ENCODE data around the gene TRMT2A.

Gene TRMT2A

DNA sequence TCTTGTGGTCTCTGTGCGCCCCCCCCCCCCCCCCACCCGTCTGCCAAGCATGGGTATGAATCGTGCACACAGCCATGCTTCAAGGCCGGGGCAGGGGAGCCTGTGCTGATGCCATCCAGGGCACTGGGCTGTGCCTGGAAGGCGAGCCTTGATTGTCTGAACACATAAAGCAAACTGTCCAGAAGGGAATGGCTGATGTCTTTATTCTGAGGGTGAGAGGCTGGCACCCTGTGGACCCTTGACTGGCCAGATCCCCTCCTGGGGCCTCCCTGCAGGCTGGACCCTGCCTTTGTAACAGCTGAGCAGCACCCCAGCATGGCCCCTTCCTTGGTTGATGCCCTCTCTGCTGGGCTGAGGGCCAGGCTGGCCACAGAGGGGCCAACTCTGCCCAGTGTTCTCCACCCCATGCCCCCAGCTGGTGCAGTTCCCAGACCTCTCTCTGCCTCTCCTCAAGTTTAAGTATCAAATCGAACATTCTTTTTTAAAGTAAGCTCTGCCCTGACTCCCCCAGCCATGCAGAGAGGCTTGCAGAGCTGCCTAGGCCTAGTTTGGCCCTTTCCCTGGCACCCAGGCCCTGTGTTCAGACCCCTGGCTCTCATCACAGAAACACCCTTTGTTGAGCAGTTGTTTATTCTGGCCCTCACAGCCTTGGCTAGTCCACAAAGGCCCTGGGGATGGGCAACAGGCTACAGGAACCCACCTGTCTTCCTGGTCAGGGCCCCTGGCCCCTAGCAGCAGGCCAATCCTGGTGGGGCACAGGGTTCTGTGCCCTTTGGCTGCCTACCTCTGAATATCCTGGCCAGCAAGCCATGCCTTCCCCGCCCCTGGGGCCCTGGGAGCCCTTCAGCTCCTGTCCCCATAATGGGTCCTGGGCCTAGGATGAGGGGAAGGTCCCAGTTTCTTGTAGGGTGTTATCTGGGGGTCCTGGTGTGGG is 5.1 kb downstream of the TRMT2A start:
- H3K9me2 ChIP-seq (replicated peaks; ENCODE audit: insufficient read depth, low read length), result no peaks in the 10 kb centered on the region
- H3K79me2 ChIP-seq (ENCODE audit: low read length), result peaks cover 53% of the 10 kb centered on the region
- H4K20me1 ChIP-seq (ENCODE audit: insufficient read depth, low read length), result no peaks in the 10 kb centered on the region
- no peak overlapping the region for H3K9ac ChIP-seq (ENCODE audit: low read length)
- H3K36me3 ChIP-seq (replicated peaks; ENCODE audit: insufficient read depth, low read length), result peaks cover 3% of the 10 kb centered on the region
- no peak overlapping the region for H3K27ac ChIP-seq (ENCODE audit: low read length)
- H3K27me3 ChIP-seq (replicated peaks; ENCODE audit: insufficient read depth, low read length), result no peaks in the 10 kb centered on the region
- H3F3A ChIP-seq (ENCODE audit: insufficient read depth, low read length), result peaks cover 23% of the 10 kb centered on the region
- peaks cover 8% of the 10 kb centered on the region; the same call in 1 of the 2 replicates for H3K4me1 ChIP-seq (ENCODE audit: low read length)
- DNase-seq, result no peak
- no peak overlapping the region for H2AFZ ChIP-seq (ENCODE audit: low read length)
- TF ChIP-seq CTCF (IDR thresholded peaks at IDR 0.05; ENCODE audit: low read length) (no peak), EZH2phosphoT487 (IDR thresholded peaks at IDR 0.05; ENCODE audit: low read length) (no peak), EZH2 (optimal IDR thresholded peaks at IDR 0.05; ENCODE audit: low read depth, low read length) (no peak)
- H3K4me3 ChIP-seq (ENCODE audit: low read length), result no peak overlapping the region
- H3K4me2 ChIP-seq (ENCODE audit: low read depth, low read length), result no peak overlapping the region
- no peaks in the 10 kb centered on the region for H3K9me3 ChIP-seq (replicated peaks; ENCODE audit: insufficient read depth, low read length)

DNA sequence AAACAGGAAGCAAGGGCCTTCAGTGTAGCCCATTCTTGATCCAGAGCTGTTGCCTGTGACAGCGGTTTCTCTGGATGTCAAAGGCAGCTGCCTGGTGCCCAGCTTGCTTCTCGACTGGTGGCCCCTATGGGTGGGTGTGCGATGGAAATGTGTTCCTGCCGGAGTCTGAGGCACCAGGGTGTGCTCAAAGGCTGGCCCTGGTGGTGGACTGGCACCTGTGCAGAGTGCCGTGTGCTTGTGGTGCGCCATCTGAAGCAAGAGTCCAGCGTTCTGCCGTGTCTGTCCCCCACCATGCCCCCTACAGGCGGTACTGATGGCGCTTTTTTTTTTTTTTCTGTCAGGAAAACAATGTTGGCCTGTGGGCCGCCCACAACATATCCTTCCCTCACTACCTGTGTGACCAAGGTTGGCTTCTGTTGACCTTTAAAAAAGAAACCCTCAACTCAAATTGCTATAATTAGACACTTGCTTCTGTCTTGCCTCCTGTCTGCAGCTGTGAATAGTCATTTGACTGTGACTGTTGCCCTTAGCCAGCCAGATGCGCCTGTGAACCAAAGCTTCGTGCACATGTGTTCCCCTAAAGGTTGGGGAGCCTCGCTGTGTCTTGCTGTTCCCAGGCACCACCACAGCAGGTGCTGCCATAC is 5.9 kb downstream of the TRMT2A start:
- no peak overlapping the region for H3K4me3 ChIP-seq (ENCODE audit: low read length)
- no peak overlapping the region for H3K27ac ChIP-seq (ENCODE audit: low read length)
- H3K9me3 ChIP-seq (replicated peaks; ENCODE audit: insufficient read depth, low read length), result no peaks in the 10 kb centered on the region
- peaks cover 3% of the 10 kb centered on the region for H3K36me3 ChIP-seq (replicated peaks; ENCODE audit: insufficient read depth, low read length)
- peaks cover 23% of the 10 kb centered on the region for H3F3A ChIP-seq (ENCODE audit: insufficient read depth, low read length)
- no peak for TF ChIP-seq EZH2phosphoT487 (IDR thresholded peaks at IDR 0.05; ENCODE audit: low read length)
- TF ChIP-seq CTCF (IDR thresholded peaks at IDR 0.05; ENCODE audit: low read length), result peak; percentile 28
- no peak for TF ChIP-seq EZH2 (optimal IDR thresholded peaks at IDR 0.05; ENCODE audit: low read depth, low read length)
- H3K4me1 ChIP-seq (ENCODE audit: low read length), result peaks cover 8% of the 10 kb centered on the region; the same call in 1 of the 2 replicates
- no peak overlapping the region for H2AFZ ChIP-seq (ENCODE audit: low read length)
- no peaks in the 10 kb centered on the region for H3K9me2 ChIP-seq (replicated peaks; ENCODE audit: insufficient read depth, low read length)
- no peak overlapping the region for H3K4me2 ChIP-seq (ENCODE audit: low read depth, low read length)
- H4K20me1 ChIP-seq (ENCODE audit: insufficient read depth, low read length), result no peaks in the 10 kb centered on the region
- no peaks in the 10 kb centered on the region for H3K27me3 ChIP-seq (replicated peaks; ENCODE audit: insufficient read depth, low read length)
- H3K79me2 ChIP-seq (ENCODE audit: low read length), result peaks cover 45% of the 10 kb centered on the region
- DNase-seq, result no peak
- H3K9ac ChIP-seq (ENCODE audit: low read length), result no peak overlapping the region

DNA sequence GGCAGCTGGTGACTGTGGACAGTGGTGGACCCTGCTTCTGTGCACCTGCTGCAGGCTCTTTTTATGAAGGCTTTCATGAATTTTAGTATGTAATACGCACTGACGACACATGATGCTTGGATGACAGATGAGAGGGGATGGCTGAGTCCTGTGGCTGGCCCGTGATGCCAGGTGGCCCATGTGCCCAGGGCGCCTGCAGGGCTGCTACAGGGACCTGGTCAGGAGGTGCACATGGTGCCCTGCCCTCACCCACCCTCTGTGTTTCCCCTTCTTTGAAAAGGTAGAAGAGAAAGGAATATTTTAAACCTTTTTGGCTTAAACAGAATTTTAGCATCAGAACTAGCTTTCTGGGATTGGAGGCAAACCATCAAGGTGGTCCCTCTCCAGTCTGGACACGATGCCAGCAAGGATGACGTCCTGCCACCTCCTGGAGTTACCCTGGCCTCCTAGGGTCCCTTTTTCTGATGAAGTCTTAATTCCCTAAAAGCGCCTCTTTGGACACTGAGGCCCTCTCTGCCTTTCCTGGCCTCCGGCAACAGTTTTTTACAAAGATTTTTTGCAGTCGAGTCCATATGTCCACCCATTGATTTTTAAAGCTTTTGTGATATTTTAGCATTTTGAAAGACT is 6.6 kb downstream of the TRMT2A start:
- Histone ChIP-seq H3K4me2 (ENCODE audit: low read depth, low read length) (no peak overlapping the region), H3K9me2 (replicated peaks; ENCODE audit: insufficient read depth, low read length) (no peaks in the 10 kb centered on the region), H3K4me1 (ENCODE audit: low read length) (peaks cover 3% of the 10 kb centered on the region; the same call in 1 of the 2 replicates), H3K27ac (ENCODE audit: low read length) (no peak overlapping the region), H3K4me3 (ENCODE audit: low read length) (no peak overlapping the region), H2AFZ (ENCODE audit: low read length) (no peak overlapping the region), H3K27me3 (replicated peaks; ENCODE audit: insufficient read depth, low read length) (no peaks in the 10 kb centered on the region), H3K79me2 (ENCODE audit: low read length) (peaks cover 41% of the 10 kb centered on the region), H3K9ac (ENCODE audit: low read length) (no peak overlapping the region), H3K36me3 (replicated peaks; ENCODE audit: insufficient read depth, low read length) (peaks cover 6% of the 10 kb centered on the region), H4K20me1 (ENCODE audit: insufficient read depth, low read length) (no peaks in the 10 kb centered on the region), H3K9me3 (replicated peaks; ENCODE audit: insufficient read depth, low read length) (no peaks in the 10 kb centered on the region), H3F3A (ENCODE audit: insufficient read depth, low read length) (peaks cover 23% of the 10 kb centered on the region)
- no peak for DNase-seq
- no peak for TF ChIP-seq EZH2phosphoT487 (IDR thresholded peaks at IDR 0.05; ENCODE audit: low read length)
